ENCODE data around the gene DENND1B. TPM values are rescaled to one million over a fixed set of nuclear protein-coding genes. Genes with fewer than 3 reads are reported as not detected.

DENND1B gene
- polyA plus RNA-seq, 2 of the 4 experiments (the other 2 are of a cell fraction) = 2.9 to 10.5 TPM

DNA sequence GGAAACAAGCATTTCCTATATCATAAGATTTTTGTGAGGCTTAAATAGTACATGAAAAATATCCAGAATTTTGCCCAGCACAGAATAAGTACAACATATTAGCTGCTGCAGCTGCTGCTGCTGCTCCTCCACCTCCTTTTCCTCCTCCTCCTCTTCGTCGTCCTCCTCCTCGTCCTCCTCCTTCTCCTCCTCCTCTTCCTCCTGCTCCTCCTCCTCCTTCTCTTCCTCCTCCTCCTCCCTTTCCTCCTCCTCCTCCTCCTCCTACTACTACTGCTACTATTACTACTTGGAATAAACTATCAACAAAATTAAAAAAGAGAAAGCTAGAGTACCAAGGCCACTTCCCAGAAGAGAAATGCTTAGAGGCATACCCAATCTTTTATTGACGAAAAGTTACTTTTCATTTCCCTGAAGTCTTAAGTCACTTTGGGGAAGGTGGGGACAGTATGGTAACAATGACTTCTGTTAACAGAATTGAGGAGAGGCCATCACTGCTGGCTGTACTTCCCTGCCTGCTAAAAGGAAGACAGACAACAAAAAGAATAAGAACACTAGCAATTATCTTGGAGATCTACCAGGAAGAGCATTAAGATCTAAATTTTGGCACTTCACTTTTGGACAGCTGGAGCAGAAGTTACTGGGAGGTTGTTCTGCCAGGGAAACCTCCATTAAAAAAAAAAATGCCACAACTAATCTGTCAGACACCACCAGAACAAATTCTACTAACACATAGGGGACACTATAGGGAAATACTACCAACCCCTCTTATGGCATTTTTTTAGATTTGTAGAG is 7.1 kb downstream of the DENND1B start:
- WGBS (ENCODE audit: missing lambda C conversion rate) = 90% methylated on average over 4 of the region's 4 CpGs
- DNase-seq (ENCODE audit: low read depth in 1 of 2, low spot score in 1 of 2) = no peak
- TF ChIP-seq HOXA7 (CRISPR knock-in tag; IDR thresholded peaks at IDR 0.05) (no peak), CHD2 (IDR thresholded peaks at IDR 0.05; ENCODE audit: low read length, partially characterized antibody) (no peak), NR3C1 (IDR thresholded peaks at IDR 0.05) (no peak), EP300 (IDR thresholded peaks at IDR 0.05) (no peak), RAD21 (conservative IDR thresholded peaks at IDR 0.05 in 1 of 2, IDR thresholded peaks at IDR 0.05 in 1 of 2) (no peak), FOXS1 (CRISPR knock-in tag; IDR thresholded peaks at IDR 0.05) (no peak), ZSCAN20 (CRISPR knock-in tag; IDR thresholded peaks at IDR 0.05) (no peak), FOSB (CRISPR knock-in tag; IDR thresholded peaks at IDR 0.05) (no peak), PHF8 (IDR thresholded peaks at IDR 0.05; ENCODE audit: borderline replicate concordance, low read depth) (no peak), ZFP36 (IDR thresholded peaks at IDR 0.05; ENCODE audit: borderline replicate concordance, partially characterized antibody) (no peak), HOXB5 (CRISPR knock-in tag; IDR thresholded peaks at IDR 0.05) (no peak), ZNF302 (CRISPR knock-in tag; IDR thresholded peaks at IDR 0.05) (no peak), EHMT2 (IDR thresholded peaks at IDR 0.05; ENCODE audit: low read depth) (no peak), TP53 (CRISPR knock-in tag; IDR thresholded peaks at IDR 0.05) (no peak), KDM1A (IDR thresholded peaks at IDR 0.05; ENCODE audit: low read depth) (no peak), CBX8 (IDR thresholded peaks at IDR 0.05) (no peak), MAFK (IDR thresholded peaks at IDR 0.05; ENCODE audit: partially characterized antibody) (no peak)
- TF ChIP-seq, protein P1, sequence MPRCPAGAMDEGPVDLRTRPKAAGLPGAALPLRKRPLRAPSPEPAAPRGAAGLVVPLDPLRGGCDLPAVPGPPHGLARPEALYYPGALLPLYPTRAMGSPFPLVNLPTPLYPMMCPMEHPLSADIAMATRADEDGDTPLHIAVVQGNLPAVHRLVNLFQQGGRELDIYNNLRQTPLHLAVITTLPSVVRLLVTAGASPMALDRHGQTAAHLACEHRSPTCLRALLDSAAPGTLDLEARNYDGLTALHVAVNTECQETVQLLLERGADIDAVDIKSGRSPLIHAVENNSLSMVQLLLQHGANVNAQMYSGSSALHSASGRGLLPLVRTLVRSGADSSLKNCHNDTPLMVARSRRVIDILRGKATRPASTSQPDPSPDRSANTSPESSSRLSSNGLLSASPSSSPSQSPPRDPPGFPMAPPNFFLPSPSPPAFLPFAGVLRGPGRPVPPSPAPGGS (IDR thresholded peaks at IDR 0.05) = no peak
- TF ChIP-seq, protein P2, sequence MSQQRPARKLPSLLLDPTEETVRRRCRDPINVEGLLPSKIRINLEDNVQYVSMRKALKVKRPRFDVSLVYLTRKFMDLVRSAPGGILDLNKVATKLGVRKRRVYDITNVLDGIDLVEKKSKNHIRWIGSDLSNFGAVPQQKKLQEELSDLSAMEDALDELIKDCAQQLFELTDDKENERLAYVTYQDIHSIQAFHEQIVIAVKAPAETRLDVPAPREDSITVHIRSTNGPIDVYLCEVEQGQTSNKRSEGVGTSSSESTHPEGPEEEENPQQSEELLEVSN (IDR thresholded peaks at IDR 0.05; ENCODE audit: borderline replicate concordance, low read depth) = no peak
- no peak overlapping the region for H3K27ac ChIP-seq
- H3K4me1 ChIP-seq = peaks cover 8% of the 10 kb centered on the region
- no peaks in the 10 kb centered on the region for H3K9me3 ChIP-seq
- ATAC-seq = no peak
- ChIA-PET POLR2A (no interaction called here), CTCF (interaction anchor here (1.5 kb wide), 1 partner anchor 100 kb away, joined by 5 read pairs; no protein-coding TSS in a partner anchor)
- H3K4me2 ChIP-seq = no peak overlapping the region
- no peak for FAIRE-seq
- H3K4me3 ChIP-seq = no peak overlapping the region

DNA sequence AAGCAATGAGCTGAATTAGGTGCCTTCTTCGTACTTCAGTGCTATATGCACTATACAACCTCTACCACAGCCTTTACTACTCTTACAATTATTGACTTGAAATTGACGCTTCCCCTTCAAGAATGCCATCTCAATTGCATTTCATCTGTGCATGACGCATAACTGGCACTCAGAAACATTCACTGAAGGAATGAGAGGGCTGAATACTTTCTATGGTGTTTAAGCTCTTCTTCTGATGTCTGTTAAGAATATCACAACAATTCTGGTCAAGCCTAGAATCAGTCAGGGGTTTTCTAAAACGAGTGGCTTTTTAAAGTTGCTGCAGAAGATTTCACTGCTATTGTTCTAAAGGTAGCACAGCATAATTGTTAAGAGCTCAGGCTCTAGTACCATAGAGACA is 11.5 kb downstream of the DENND1B start:
- H3K9me3 ChIP-seq = no peaks in the 10 kb centered on the region
- peaks cover 10% of the 10 kb centered on the region for H3K4me1 ChIP-seq
- POLR2A ChIA-PET = no interaction called here
- no peak for FAIRE-seq
- no peak overlapping the region for H3K4me3 ChIP-seq
- TF ChIP-seq, protein P3, sequence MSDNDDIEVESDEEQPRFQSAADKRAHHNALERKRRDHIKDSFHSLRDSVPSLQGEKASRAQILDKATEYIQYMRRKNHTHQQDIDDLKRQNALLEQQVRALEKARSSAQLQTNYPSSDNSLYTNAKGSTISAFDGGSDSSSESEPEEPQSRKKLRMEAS (IDR thresholded peaks at IDR 0.05) = no peak
- TF ChIP-seq, protein P4, sequence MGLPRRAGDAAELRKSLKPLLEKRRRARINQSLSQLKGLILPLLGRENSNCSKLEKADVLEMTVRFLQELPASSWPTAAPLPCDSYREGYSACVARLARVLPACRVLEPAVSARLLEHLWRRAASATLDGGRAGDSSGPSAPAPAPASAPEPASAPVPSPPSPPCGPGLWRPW (IDR thresholded peaks at IDR 0.05) = no peak
- TF ChIP-seq, protein P5, sequence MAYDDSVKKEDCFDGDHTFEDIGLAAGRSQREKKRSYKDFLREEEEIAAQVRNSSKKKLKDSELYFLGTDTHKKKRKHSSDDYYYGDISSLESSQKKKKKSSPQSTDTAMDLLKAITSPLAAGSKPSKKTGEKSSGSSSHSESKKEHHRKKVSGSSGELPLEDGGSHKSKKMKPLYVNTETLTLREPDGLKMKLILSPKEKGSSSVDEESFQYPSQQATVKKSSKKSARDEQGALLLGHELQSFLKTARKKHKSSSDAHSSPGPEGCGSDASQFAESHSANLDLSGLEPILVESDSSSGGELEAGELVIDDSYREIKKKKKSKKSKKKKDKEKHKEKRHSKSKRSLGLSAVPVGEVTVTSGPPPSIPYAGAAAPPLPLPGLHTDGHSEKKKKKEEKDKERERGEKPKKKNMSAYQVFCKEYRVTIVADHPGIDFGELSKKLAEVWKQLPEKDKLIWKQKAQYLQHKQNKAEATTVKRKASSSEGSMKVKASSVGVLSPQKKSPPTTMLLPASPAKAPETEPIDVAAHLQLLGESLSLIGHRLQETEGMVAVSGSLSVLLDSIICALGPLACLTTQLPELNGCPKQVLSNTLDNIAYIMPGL (CRISPR knock-in tag; IDR thresholded peaks at IDR 0.05; ENCODE audit: borderline replicate concordance) = no peak
- TF ChIP-seq CEBPB (IDR thresholded peaks at IDR 0.05) = no peak
- no peak for TF ChIP-seq RARB (CRISPR knock-in tag; IDR thresholded peaks at IDR 0.05)
- TF ChIP-seq CHD4 (IDR thresholded peaks at IDR 0.05; ENCODE audit: borderline replicate concordance) = no peak
- TF ChIP-seq RNF2 (IDR thresholded peaks at IDR 0.05; ENCODE audit: borderline replicate concordance, low read depth) = no peak
- TF ChIP-seq KDM1A (IDR thresholded peaks at IDR 0.05; ENCODE audit: low read depth) = no peak
- no peak for TF ChIP-seq HDAC2 (IDR thresholded peaks at IDR 0.05)
- TF ChIP-seq HOXB13 (CRISPR knock-in tag; IDR thresholded peaks at IDR 0.05; ENCODE audit: low read depth) = no peak
- no peak for TF ChIP-seq NR3C1 (IDR thresholded peaks at IDR 0.05)
- no peak for TF ChIP-seq ZC3H11A (IDR thresholded peaks at IDR 0.05)
- no peak for TF ChIP-seq ZNF302 (CRISPR knock-in tag; IDR thresholded peaks at IDR 0.05)
- TF ChIP-seq EP300 (IDR thresholded peaks at IDR 0.05) = no peak
- TF ChIP-seq FOXS1 (CRISPR knock-in tag; IDR thresholded peaks at IDR 0.05) = no peak
- TF ChIP-seq SMC3 (IDR thresholded peaks at IDR 0.05) = no peak
- no peak for TF ChIP-seq EHMT2 (IDR thresholded peaks at IDR 0.05; ENCODE audit: low read depth)
- TF ChIP-seq JUN (IDR thresholded peaks at IDR 0.05) = no peak
- CTCF ChIA-PET = no interaction called here
- no peak for DNase-seq (ENCODE audit: low read depth in 1 of 2, low spot score in 1 of 2)
- no peak overlapping the region for H3K27ac ChIP-seq
- ATAC-seq = no peak
- 76% methylated on average over 4 of the region's 4 CpGs for WGBS (ENCODE audit: missing lambda C conversion rate)
- H3K4me2 ChIP-seq = peak overlapping the region; percentile 26; the same call in 2 of the 3 replicates

All from A549 (cell line).